CD14-positive monocyte (primary cell): ENCODE data around the gene MUC12. TPM values are rescaled to one million over a fixed set of nuclear protein-coding genes. Genes with fewer than 3 reads are reported as not detected.

Experiments used
- DNase-seq, 3 donors: peaks; one replicate each; pipeline ENCODE4 v3.0.0-alpha.2; 2011 to 2022
- H2AFZ ChIP-seq: 2 replicates; pipeline ENCODE4 v1.6.0; 2012; ENCODE audit warnings: mild to moderate bottlenecking, low read depth, low read length, inconsistent platforms; ENCODE audit not compliant: insufficient read depth, poor library complexity, severe bottlenecking
- H3K27ac ChIP-seq, 2 donors: 1 replicate in 1 of 2; 2 replicates in 1 of 2; pipeline ENCODE4 v1.5.1; 2012 to 2013; ENCODE audit warnings: low read length in 2 of 2, control low read depth in 1 of 2, inconsistent platforms in 1 of 2, low read depth in 1 of 2, mild to moderate bottlenecking in 1 of 2
- H3K27me3 ChIP-seq, 2 donors: one replicate each; pipeline versions ENCODE4 v1.6.0 to v1.6.1; 2011 to 2013; ENCODE audit warnings: low read length in 2 of 2; ENCODE audit not compliant: control insufficient read depth in 2 of 2, insufficient read depth in 2 of 2
- H3K36me3 ChIP-seq, 2 donors: replicated peaks in 1 of 2; 1 replicate in 1 of 2; 2 replicates in 1 of 2; pipeline versions ENCODE4 v1.5.1 to v1.6.1; 2012 to 2013; ENCODE audit warnings: low read length in 2 of 2, control low read depth in 1 of 2, inconsistent platforms in 1 of 2, mild to moderate bottlenecking in 1 of 2; ENCODE audit not compliant: insufficient read depth in 2 of 2, control insufficient read depth in 1 of 2
- H3K4me1 ChIP-seq, 2 donors: 1 replicate in 1 of 2; 2 replicates in 1 of 2; pipeline versions ENCODE4 v1.5.1 to v1.6.1; 2012 to 2013; ENCODE audit warnings: low read length in 2 of 2, control low read depth in 1 of 2, inconsistent platforms in 1 of 2, mild to moderate bottlenecking in 1 of 2, moderate library complexity in 1 of 2; ENCODE audit not compliant: insufficient read depth in 2 of 2, control insufficient read depth in 1 of 2
- H3K4me2 ChIP-seq: replicated peaks from 2 replicates; pipeline ENCODE3; 2012; ENCODE audit warnings: low read length, moderate library complexity, mild to moderate bottlenecking; ENCODE audit not compliant: poor library complexity, severe bottlenecking; ENCODE audit errors: extremely low read depth
- H3K4me3 ChIP-seq, 3 experiments: fragments of 200-600 bp in 1 of 3; sonication (generic) in 1 of 3; replicated peaks in 1 of 3; 1 replicate in 2 of 3; 2 replicates in 1 of 3; pipeline ENCODE4 v1.5.1; 2011 to 2013; ENCODE audit warnings: low read length in 3 of 3, mild to moderate bottlenecking in 3 of 3, control low read depth in 2 of 3, low read depth in 2 of 3, inconsistent platforms in 1 of 3, moderate library complexity in 1 of 3
- H3K79me2 ChIP-seq: 2 replicates; pipeline ENCODE4 v1.6.0; 2012; ENCODE audit warnings: mild to moderate bottlenecking, control low read depth, inconsistent platforms, low read length, moderate library complexity; ENCODE audit not compliant: insufficient read depth
- H3K9ac ChIP-seq: 2 replicates; pipeline ENCODE4 v1.6.0; 2017; ENCODE audit warnings: low read length, mild to moderate bottlenecking; ENCODE audit not compliant: insufficient read depth, poor library complexity, severe bottlenecking
- H3K9me3 ChIP-seq, 2 donors: replicated peaks in 1 of 2; 1 replicate in 1 of 2; 2 replicates in 1 of 2; pipeline versions ENCODE4 v1.5.1 to v1.6.1; 2012 to 2013; ENCODE audit warnings: low read length in 2 of 2, control low read depth in 1 of 2; ENCODE audit not compliant: control insufficient read depth in 1 of 2, insufficient read depth in 1 of 2
- H4K20me1 ChIP-seq: 2 replicates; pipeline ENCODE4 v1.6.0; 2012; ENCODE audit warnings: mild to moderate bottlenecking, low read length, control low read depth, moderate library complexity; ENCODE audit not compliant: insufficient read depth
- H3K27ac Mint-ChIP-seq, 7 donors: one replicate each; pipeline ENCODE4 v1.8.0; 2020; ENCODE audit warnings: mild to moderate bottlenecking in 7 of 7, mixed read lengths in 7 of 7, moderate library complexity in 6 of 7, inconsistent platforms in 2 of 7
- H3K27me3 Mint-ChIP-seq, 3 donors: one replicate each; pipeline ENCODE4 v1.8.0; 2021 to 2022; ENCODE audit warnings: low read depth in 3 of 3, mild to moderate bottlenecking in 3 of 3, mixed read lengths in 3 of 3, moderate library complexity in 3 of 3, inconsistent platforms in 1 of 3
- H3K36me3 Mint-ChIP-seq, 2 donors: one replicate each; pipeline ENCODE4 v1.8.0; 2020; ENCODE audit warnings: mixed read lengths in 2 of 2, inconsistent platforms in 1 of 2, mild to moderate bottlenecking in 1 of 2
- H3K4me1 Mint-ChIP-seq: one replicate; pipeline ENCODE4 v1.8.0; 2020; ENCODE audit warnings: mild to moderate bottlenecking, mixed read lengths
- H3K4me3 Mint-ChIP-seq, 2 donors: one replicate each; pipeline ENCODE4 v1.8.0; 2020; ENCODE audit warnings: mild to moderate bottlenecking in 2 of 2, mixed read lengths in 2 of 2, moderate library complexity in 1 of 2
- H3K9me3 Mint-ChIP-seq, 7 donors: one replicate each; pipeline ENCODE4 v1.8.0; 2020 to 2022; ENCODE audit warnings: mixed read lengths in 7 of 7, mild to moderate bottlenecking in 6 of 7, moderate library complexity in 6 of 7, inconsistent platforms in 2 of 7
- CTCF ChIP-seq: fragments of 200-600 bp; IDR thresholded peaks from one replicate; pipeline ENCODE4 v1.8.0; 2022; ENCODE audit warnings: antibody characterized with exemption, mild to moderate bottlenecking
- WGBS: methylation state at CpG from one replicate; pipeline ENCODE4 v1.1.5; 2013; ENCODE audit warnings: missing lambda C conversion rate; ENCODE audit not compliant: insufficient coverage; 5-methylcytosine and 5-hydroxymethylcytosine counted together
- intact Hi-C, 2 donors: fragments of 100-400 bp; cut with micrococcal nuclease; formaldehyde crosslinking; loops; one replicate each; pipeline versions ENCODE4 v1.15.0 to v1.15.1; 2023
- polyA plus RNA-seq, 3 donors: library from polyadenylated mRNA; depleted of rRNA in 1 of 3; unstranded in 2 of 3; stranded (reverse) in 1 of 3; fragments of 300-500 nt in 2 of 3; fragments of >200 nt in 1 of 3; fragmentation: Illumina TruSeq in 2 of 3; gene quantifications; 1 replicate in 2 of 3; 2 replicates in 1 of 3; pipeline ENCODE4 v1.2.3, GENCODE V29; 2012 to 2021

Gene MUC12
- polyA plus RNA-seq, 3 donors = 0.44 TPM; not detected in 2

DNA sequence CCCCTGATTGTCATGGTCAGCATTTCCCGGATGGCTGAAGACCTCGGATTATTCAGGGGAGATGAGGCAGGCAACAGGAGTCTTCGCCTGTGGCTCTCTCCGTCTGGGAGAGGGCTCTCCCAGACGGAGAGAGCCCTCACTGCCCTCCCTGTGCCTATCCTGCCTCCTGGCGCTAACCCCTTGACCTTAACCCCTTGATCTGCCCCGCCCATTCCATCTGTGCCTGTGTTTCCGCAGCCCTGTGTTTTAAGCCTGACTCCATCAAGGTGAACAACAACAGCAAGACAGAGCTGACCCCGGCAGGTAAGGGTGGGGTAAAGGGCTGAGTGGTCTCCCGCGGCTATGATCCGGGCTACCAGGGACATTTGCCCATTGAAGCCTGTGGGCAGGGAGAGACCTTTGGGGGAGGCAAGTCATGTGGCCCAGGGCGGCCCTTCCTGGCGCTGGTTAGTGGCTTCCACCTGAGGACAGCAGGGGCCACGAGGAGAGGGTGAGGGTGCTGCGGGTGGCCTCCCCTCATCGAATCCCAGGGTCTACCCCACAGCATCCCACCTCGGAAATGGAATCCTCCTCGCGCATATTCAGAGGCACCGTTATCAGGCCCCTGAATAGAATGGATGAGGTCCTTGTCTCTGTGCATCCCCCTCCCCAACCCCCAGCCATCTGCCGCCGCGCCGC, 4.2 kb upstream of the MUC12 start:
- Histone ChIP-seq H3K36me3 (no peaks in the 10 kb centered on the region), H2AFZ (peak overlapping the region; percentile 58), H3K79me2 (no peaks in the 10 kb centered on the region), H3K9ac (no peak overlapping the region), H3K4me1 (peaks cover 7 to 12% of the 10 kb centered on the region in 2 donors), H3K9me3 (peaks cover 0 to 14% of the 10 kb centered on the region in 2 donors), H3K4me2 (peak overlapping the region; percentile 54), H3K27me3 (peaks cover 21 to 46% of the 10 kb centered on the region in 2 donors), H3K4me3 (peak overlapping the region in 1 of 3 experiments; percentile 52), H3K27ac (no peak overlapping the region), H4K20me1 (no peaks in the 10 kb centered on the region)
- no peak for DNase-seq
- WGBS = 22% methylated on average over 24 of the region's 25 CpGs
- Mint-ChIP-seq H3K27me3 (peaks cover 56 to 62% (median 57%) of the 10 kb centered on the region in 3 donors), H3K27ac (no peak overlapping the region), H3K4me3 (peak overlapping the region in 1 of 2 donors; percentile 88), H3K36me3 (peaks cover 4 to 6% of the 10 kb centered on the region in 2 donors), H3K9me3 (peaks cover 0 to 15% (median 5%) of the 10 kb centered on the region in 7 donors), H3K4me1 (peaks cover 10% of the 10 kb centered on the region)
- intact Hi-C loops = loop anchor here in 1 of 2 donors (5.0 kb wide), 1 partner anchor 92 kb away; no protein-coding TSS in a partner anchor
- no peak for TF ChIP-seq CTCF

DNA sequence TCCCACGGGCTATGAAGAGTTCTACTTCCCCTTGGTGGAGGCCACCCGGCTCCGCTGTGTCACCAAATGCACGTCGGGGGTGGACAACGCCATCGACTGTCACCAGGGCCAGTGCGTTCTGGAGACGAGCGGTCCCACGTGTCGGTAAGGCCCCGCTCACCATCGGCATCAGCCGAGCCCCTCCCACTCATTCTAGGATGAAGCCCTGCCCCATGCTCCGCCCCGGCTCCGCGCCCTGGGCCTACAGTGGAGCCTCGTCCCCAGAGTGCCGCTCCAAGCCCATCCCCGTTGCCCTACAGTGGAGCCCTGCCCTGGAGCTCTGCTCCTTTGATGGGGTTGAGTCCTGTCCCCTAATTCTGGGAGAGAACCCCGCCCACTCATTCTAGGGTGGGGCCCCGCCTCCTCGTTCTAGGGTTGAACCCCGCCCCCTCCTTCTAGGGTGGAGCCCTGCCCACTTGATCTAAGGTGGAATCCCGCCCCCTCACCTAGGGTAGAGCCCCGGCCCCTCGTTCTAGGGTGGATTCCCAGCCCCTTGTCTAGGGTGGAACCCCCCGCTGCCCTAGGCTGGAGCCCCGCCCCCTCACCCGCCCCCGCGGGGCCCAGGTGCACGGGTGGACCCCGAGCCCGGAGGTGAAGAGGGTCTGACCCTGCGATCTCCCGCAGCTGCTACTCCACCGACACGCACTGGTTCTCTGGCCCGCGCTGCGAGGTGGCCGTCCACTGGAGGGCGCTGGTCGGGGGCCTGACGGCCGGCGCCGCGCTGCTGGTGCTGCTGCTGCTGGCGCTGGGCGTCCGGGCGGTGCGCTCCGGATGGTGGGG, 3.4 kb upstream of the MUC12 start:
- Histone ChIP-seq H3K9me3 (peaks cover 0 to 14% of the 10 kb centered on the region in 2 donors), H4K20me1 (no peaks in the 10 kb centered on the region), H3K4me2 (peak overlapping the region; percentile 54), H3K4me1 (peaks cover 7 to 12% of the 10 kb centered on the region in 2 donors), H3K36me3 (no peaks in the 10 kb centered on the region), H3K79me2 (no peaks in the 10 kb centered on the region), H2AFZ (peak overlapping the region; percentile 58), H3K27me3 (peaks cover 21 to 46% of the 10 kb centered on the region in 2 donors), H3K27ac (no peak overlapping the region), H3K4me3 (peak overlapping the region in 1 of 3 experiments; percentile 52), H3K9ac (peak overlapping the region; percentile 5)
- H3K4me1 Mint-ChIP-seq = peaks cover 10% of the 10 kb centered on the region
- peak overlapping the region; percentile 52 to 88 for H3K4me3 Mint-ChIP-seq
- H3K27me3 Mint-ChIP-seq = peaks cover 56 to 65% (median 57%) of the 10 kb centered on the region in 3 donors
- peaks cover 0 to 15% (median 5%) of the 10 kb centered on the region in 7 donors for H3K9me3 Mint-ChIP-seq
- WGBS = 3% methylated on average over 58 of the region's 58 CpGs
- DNase-seq = peak; percentile 33 to 52 (median 38)
- peak; percentile 79 for TF ChIP-seq CTCF
- H3K27ac Mint-ChIP-seq = no peak overlapping the region
- intact Hi-C loops = loop anchor here (1.0 to 5.0 kb wide), 3 partner anchors 69 to 93 kb away; no protein-coding TSS in a partner anchor
- peaks cover 4 to 6% of the 10 kb centered on the region in 2 donors for H3K36me3 Mint-ChIP-seq
